GM18907 (cell line): Measurements from ENCODE around the gene PPFIBP2.

Experiments
- ATAC-seq: cut with Tn5 transposase; IDR thresholded peaks from one replicate; pipeline ENCODE4 v1.9.1; 2021; ENCODE audit warnings: mild to moderate bottlenecking, moderate library complexity; ENCODE audit not compliant: unreplicated experiment

PPFIBP2 gene

GRCh38 chr11:7524462-7525235 is 10.8 kb downstream of the PPFIBP2 start:
- no peak for ATAC-seq

GRCh38 chr11:7525424-7525823 is 11.6 kb downstream of the PPFIBP2 start:
- no peak for ATAC-seq

- peak; percentile 41 for ATAC-seq
Measured at GRCh38 chr11:7527029-7527428, 13.2 kb downstream of the PPFIBP2 start.

- no peak for ATAC-seq
Measured at GRCh38 chr11:7528514-7529049, 14.8 kb downstream of the PPFIBP2 start.

- ATAC-seq = no peak
Measured at GRCh38 chr11:7530013-7530640, 16.3 kb downstream of the PPFIBP2 start.

GRCh38 chr11:7531011-7531410 is 17.2 kb downstream of the PPFIBP2 start:
- ATAC-seq = peak; percentile 43

- ATAC-seq = no peak
Measured at GRCh38 chr11:7532405-7533145, 18.8 kb downstream of the PPFIBP2 start.

GRCh38 chr11:7533199-7534041 is 19.6 kb downstream of the PPFIBP2 start:
- ATAC-seq = peak; percentile 18

GRCh38 chr11:7534042-7534378 is 20.2 kb downstream of the PPFIBP2 start:
- ATAC-seq = peak; percentile 59

- ATAC-seq = no peak
Measured at GRCh38 chr11:7536100-7536499, 22.3 kb downstream of the PPFIBP2 start.

GRCh38 chr11:7537265-7537664 is 23.5 kb downstream of the PPFIBP2 start:
- ATAC-seq = no peak

GRCh38 chr11:7538031-7538430 is 24.2 kb downstream of the PPFIBP2 start:
- no peak for ATAC-seq

GRCh38 chr11:7538466-7539454 is 25.0 kb downstream of the PPFIBP2 start:
- no peak for ATAC-seq

GRCh38 chr11:7540830-7541555 is 27.2 kb downstream of the PPFIBP2 start:
- ATAC-seq = no peak

- ATAC-seq = no peak
Measured at GRCh38 chr11:7543302-7543701, 29.5 kb downstream of the PPFIBP2 start.

GRCh38 chr11:7544021-7544420 is 30.2 kb downstream of the PPFIBP2 start:
- ATAC-seq = no peak

- no peak for ATAC-seq
Measured at GRCh38 chr11:7545611-7546010, 31.8 kb downstream of the PPFIBP2 start.

GRCh38 chr11:7546324-7546791 is 32.6 kb downstream of the PPFIBP2 start:
- ATAC-seq = no peak

GRCh38 chr11:7547687-7548086 is 33.9 kb downstream of the PPFIBP2 start:
- ATAC-seq = no peak
